ENCODE data around the gene ANKRD30A. TPM values are rescaled to one million over a fixed set of nuclear protein-coding genes. Genes with fewer than 3 reads are reported as not detected.
"Not testable (repeated sequence)": the region's sequence is repeated elsewhere in the genome, so short reads cannot be mapped to it uniquely, and the experiment has no call there.

ANKRD30A gene
- not detected in 2 replicates for total RNA-seq (2021)
- not detected for Bru-seq, nascent RNA
- not detected for BruChase-seq, experiment 1, labeled RNA remaining after a 2-hour chase
- BruChase-seq, experiment 2, labeled RNA remaining after a 6-hour chase, result percentile 0 among the genes with signal in this experiment
- long read RNA-seq, result 0 reads

DNA sequence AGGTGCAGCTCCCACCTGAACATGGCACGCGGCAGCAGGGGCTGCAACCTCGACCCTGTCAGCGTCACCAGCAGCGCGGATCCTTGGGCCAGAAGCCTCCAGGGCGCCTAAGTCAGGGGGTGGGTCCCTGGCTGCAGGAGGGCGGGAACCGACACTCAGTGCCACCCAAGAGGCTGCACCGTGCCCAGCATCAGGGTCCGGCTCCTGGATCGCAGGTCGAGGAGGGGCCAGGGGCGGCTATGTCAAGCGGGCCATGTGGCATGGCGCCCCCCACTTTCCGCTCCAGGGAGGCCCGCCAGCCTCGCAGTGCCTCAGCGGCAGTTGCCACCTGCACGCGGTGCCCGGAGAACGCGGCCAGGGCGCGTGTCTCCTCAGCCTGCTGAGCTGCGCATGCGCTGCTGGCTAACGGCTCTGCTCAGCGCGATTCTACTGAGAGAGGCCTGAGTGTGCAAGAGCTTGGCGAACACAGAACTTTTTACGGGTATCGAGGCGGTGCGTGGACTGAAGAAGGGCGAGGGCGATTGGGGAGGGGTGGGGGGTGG, at the start of gene ANKRD30A:
TSS of gene ANKRD30A (plus strand) at position 408 of the 542 bp plus-strand sequence. CDS start 190 bp downstream, outside the sequence.
- H3K27me3 ChIP-seq (replicated peaks; ENCODE audit: insufficient read depth, low read depth, low read length, poor library complexity), result no peaks in the 10 kb centered on the region
- H3K4me3 ChIP-seq (ENCODE audit: low read depth, low read length, poor library complexity, severe bottlenecking), result no peak within 1 kb of the TSS
- H3K9me3 ChIP-seq (ENCODE audit: low read depth, low read length, poor library complexity, severe bottlenecking), result no peaks in the 10 kb centered on the region
- H3K4me1 ChIP-seq (ENCODE audit: insufficient read depth, low read length, poor library complexity, severe bottlenecking), result no peaks in the 10 kb centered on the region
- no TSS peak for BruUV-seq (replicated peaks)
- CTCF ChIA-PET, result no interaction called here
- H3K27ac ChIP-seq (ENCODE audit: low read depth, low read length, poor library complexity, severe bottlenecking), result no peak within 1 kb of the TSS
- TF ChIP-seq CTCF (conservative IDR thresholded peaks at IDR 0.05; ENCODE audit: low read depth, low read length) (no peak), EZH2 (IDR thresholded peaks at IDR 0.05; ENCODE audit: borderline replicate concordance, low read depth, low read length, poor library complexity, severe bottlenecking) (no peak)
- intact Hi-C loops (cut with micrococcal nuclease; ENCODE audit: unreplicated experiment), result no loop called here
- DNase-seq (ENCODE audit: low spot score), result no peak
- no peaks in the 10 kb centered on the region for H3K36me3 ChIP-seq (ENCODE audit: insufficient read depth, low read length, poor library complexity, severe bottlenecking)
- POLR2A ChIA-PET (ENCODE audit: low non-redundant PET), result no interaction called here

DNA sequence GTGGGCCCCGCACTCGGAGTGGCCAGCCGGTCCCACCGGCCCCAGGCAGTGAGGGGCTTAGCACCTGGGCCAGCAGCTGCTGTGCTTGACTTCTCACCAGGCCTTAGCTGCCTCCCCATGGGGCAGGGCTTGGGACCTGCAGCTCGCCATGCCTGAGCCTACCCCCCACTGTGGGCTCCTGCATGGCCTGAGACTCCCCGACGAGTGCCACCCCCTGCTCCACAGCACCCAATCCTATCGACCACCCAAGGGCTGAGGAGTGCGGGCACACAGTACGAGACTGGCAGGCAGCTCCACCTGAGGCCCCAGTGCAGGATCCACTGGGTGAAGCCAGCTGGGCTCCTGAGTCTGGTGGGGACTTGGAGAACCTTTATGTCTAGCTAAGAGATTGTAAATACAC, 49.3 kb upstream of the ANKRD30A start:
- H3K9me3 ChIP-seq (ENCODE audit: low read depth, low read length, poor library complexity, severe bottlenecking); intact Hi-C loops (cut with micrococcal nuclease; ENCODE audit: unreplicated experiment); H3K4me3 ChIP-seq (ENCODE audit: low read depth, low read length, poor library complexity, severe bottlenecking); BruUV-seq (replicated peaks); DNase-seq (ENCODE audit: low spot score); H3K4me1 ChIP-seq (ENCODE audit: insufficient read depth, low read length, poor library complexity, severe bottlenecking); POLR2A ChIA-PET (ENCODE audit: low non-redundant PET); H3K27me3 ChIP-seq (replicated peaks; ENCODE audit: insufficient read depth, low read depth, low read length, poor library complexity); CTCF ChIA-PET; H3K27ac ChIP-seq (ENCODE audit: low read depth, low read length, poor library complexity, severe bottlenecking); H3K36me3 ChIP-seq (ENCODE audit: insufficient read depth, low read length, poor library complexity, severe bottlenecking): not testable (repeated sequence)

GRCh38 chr10:37095792-37096573, 29.4 kb upstream of the ANKRD30A start:
- Histone ChIP-seq H3K9me3 (ENCODE audit: low read depth, low read length, poor library complexity, severe bottlenecking) (no peaks in the 10 kb centered on the region), H3K4me1 (ENCODE audit: insufficient read depth, low read length, poor library complexity, severe bottlenecking) (no peaks in the 10 kb centered on the region), H3K27ac (ENCODE audit: low read depth, low read length, poor library complexity, severe bottlenecking) (no peak overlapping the region), H3K36me3 (ENCODE audit: insufficient read depth, low read length, poor library complexity, severe bottlenecking) (no peaks in the 10 kb centered on the region), H3K4me3 (ENCODE audit: low read depth, low read length, poor library complexity, severe bottlenecking) (no peak overlapping the region), H3K27me3 (replicated peaks; ENCODE audit: insufficient read depth, low read depth, low read length, poor library complexity) (no peaks in the 10 kb centered on the region)
- no peak for DNase-seq (ENCODE audit: low spot score)
- no peak for TF ChIP-seq EZH2 (IDR thresholded peaks at IDR 0.05; ENCODE audit: borderline replicate concordance, low read depth, low read length, poor library complexity, severe bottlenecking)
- no peak for TF ChIP-seq CTCF (conservative IDR thresholded peaks at IDR 0.05; ENCODE audit: low read depth, low read length)
- ChIA-PET CTCF (no interaction called here), POLR2A (ENCODE audit: low non-redundant PET) (no interaction called here)
- no TSS peak for BruUV-seq (replicated peaks)
- intact Hi-C loops (cut with micrococcal nuclease; ENCODE audit: unreplicated experiment), result no loop called here

Measured in A673 (cell line).